Cardiac fibroblast (primary cell): ENCODE results near the gene PLXNA2.

ENCODE experiments used
- DNase-seq, 2 donors: peaks; one replicate each; pipeline versions ENCODE4 v3.0.0 to v3.0.0-alpha.2; 2010; ENCODE audit warnings: low read depth in 2 of 2
- H3K4me3 ChIP-seq, 2 donors: replicated peaks in 1 of 2; 1 replicate in 1 of 2; 2 replicates in 1 of 2; pipeline ENCODE4 v1.5.1; 2011; ENCODE audit warnings: low read depth in 2 of 2, low read length in 2 of 2, mild to moderate bottlenecking in 2 of 2, moderate library complexity in 1 of 2
- CTCF ChIP-seq: IDR thresholded peaks from one replicate; pipeline ENCODE4 v1.5.1; 2011; ENCODE audit warnings: low read depth, mild to moderate bottlenecking, low read length, inconsistent platforms

Gene PLXNA2

GRCh38 chr1:208242941-208243526 is 1.1 kb downstream of the PLXNA2 start:
- no peak for DNase-seq
- peak overlapping the region; percentile 88 for H3K4me3 ChIP-seq
- TF ChIP-seq CTCF, result no peak

- TF ChIP-seq CTCF, result no peak
- DNase-seq, result no peak
- peak overlapping the region; percentile 88 for H3K4me3 ChIP-seq
These were observed 2.0 kb downstream of the PLXNA2 start for GRCh38 chr1:208242146-208242545.

GRCh38 chr1:208241512-208241911 is 2.7 kb downstream of the PLXNA2 start:
- H3K4me3 ChIP-seq, result peak overlapping the region; percentile 11 to 88
- DNase-seq, result no peak
- TF ChIP-seq CTCF, result no peak

GRCh38 chr1:208240662-208241355 is 3.4 kb downstream of the PLXNA2 start:
- peak overlapping the region in 1 of 2 donors; percentile 88 for H3K4me3 ChIP-seq
- no peak for TF ChIP-seq CTCF
- no peak for DNase-seq

- no peak for DNase-seq
- no peak for TF ChIP-seq CTCF
- peak overlapping the region in 1 of 2 donors; percentile 7 for H3K4me3 ChIP-seq
These were observed 4.5 kb downstream of the PLXNA2 start for GRCh38 chr1:208239473-208240381.

- DNase-seq, result peak; percentile 76 to 80
- H3K4me3 ChIP-seq, result no peak overlapping the region
These were observed 5.3 kb downstream of the PLXNA2 start for GRCh38 chr1:208238710-208239472.

More at GRCh38 chr1:208238710-208239472, 5.3 kb downstream of the PLXNA2 start:
- TF ChIP-seq CTCF, result peak; percentile 81
